DOHH2 (cell line): Measurements from ENCODE around the gene ARHGAP27.

Source experiments
- H3F3A ChIP-seq: fragments of 200-600 bp; sonication (generic), shearing (Covaris generic); 2 replicates; pipeline ENCODE4 v1.6.0; 2016; ENCODE audit warnings: antibody characterized with exemption, mild to moderate bottlenecking; ENCODE audit not compliant: control insufficient read depth, insufficient read depth
- H3K27ac ChIP-seq: fragments of 200-600 bp; sonication (generic); 2 replicates; pipeline ENCODE4 v1.5.1; 2014; ENCODE audit warnings: low read depth, mild to moderate bottlenecking, low read length, moderate library complexity
- H3K27me3 ChIP-seq: fragments of 200-600 bp; sonication (generic); 2 replicates; pipeline ENCODE4 v1.6.1; 2014; ENCODE audit warnings: mild to moderate bottlenecking, low read length, mixed read lengths; ENCODE audit not compliant: control insufficient read depth
- H3K36me3 ChIP-seq: fragments of 200-600 bp; sonication (generic); 2 replicates; pipeline ENCODE4 v1.6.1; 2014; ENCODE audit warnings: mild to moderate bottlenecking, low read length, moderate library complexity, mixed read lengths; ENCODE audit not compliant: control insufficient read depth
- H3K4me1 ChIP-seq: fragments of 200-600 bp; sonication (generic); 2 replicates; pipeline ENCODE4 v1.6.1; 2014; ENCODE audit warnings: mild to moderate bottlenecking, low read length, mixed read lengths; ENCODE audit not compliant: control insufficient read depth
- H3K4me2 ChIP-seq: fragments of 200-600 bp; sonication (generic); 2 replicates; pipeline ENCODE4 v1.6.0; 2014; ENCODE audit warnings: mild to moderate bottlenecking, low read length, moderate library complexity
- H3K4me3 ChIP-seq: fragments of 200-600 bp; sonication (generic); 2 replicates; pipeline ENCODE4 v1.5.1; 2014; ENCODE audit warnings: mild to moderate bottlenecking, low read length, mixed read lengths
- H3K79me2 ChIP-seq: fragments of 200-600 bp; sonication (generic); 2 replicates; pipeline ENCODE4 v1.6.1; 2014; ENCODE audit warnings: mild to moderate bottlenecking, low read length, mixed read lengths; ENCODE audit not compliant: control insufficient read depth
- H3K9me2 ChIP-seq: fragments of 200-600 bp; sonication (generic); replicated peaks from 2 replicates; pipeline ENCODE4 v1.6.1; 2014; ENCODE audit warnings: mild to moderate bottlenecking, low read length, mixed read lengths; ENCODE audit not compliant: control insufficient read depth
- H3K9me3 ChIP-seq: fragments of 200-600 bp; sonication (generic); 2 replicates; pipeline ENCODE4 v1.6.1; 2014; ENCODE audit warnings: antibody characterized with exemption, low read length, mixed read lengths; ENCODE audit not compliant: control insufficient read depth, insufficient read depth
- H4K20me1 ChIP-seq: fragments of 200-600 bp; sonication (generic); 2 replicates; pipeline ENCODE4 v1.6.0; 2014; ENCODE audit warnings: low read depth, mild to moderate bottlenecking, antibody characterized with exemption, low read length, moderate library complexity; ENCODE audit not compliant: control insufficient read depth, insufficient read depth
- CTCF ChIP-seq: fragments of 200-600 bp; sonication (generic); IDR thresholded peaks from one replicate; pipeline ENCODE4 v1.5.1; 2014; ENCODE audit warnings: antibody characterized with exemption, mild to moderate bottlenecking, low read depth, low read length; ENCODE audit not compliant: poor library complexity, severe bottlenecking
- EZH2phosphoT487 ChIP-seq: fragments of 200-600 bp; sonication (generic); IDR thresholded peaks from 2 replicates; pipeline ENCODE4 v1.6.1; 2017; ENCODE audit warnings: borderline replicate concordance, mild to moderate bottlenecking, antibody characterized with exemption, low read length, moderate library complexity, mixed read lengths

ARHGAP27 gene

GRCh38 chr17:45386178-45386577 is 46.5 kb downstream of the ARHGAP27 start:
- Histone ChIP-seq H4K20me1 (no peaks in the 10 kb centered on the region), H3K27me3 (peaks cover 36% of the 10 kb centered on the region), H3K79me2 (no peaks in the 10 kb centered on the region), H3K4me2 (no peak overlapping the region), H3K36me3 (no peaks in the 10 kb centered on the region), H3F3A (no peaks in the 10 kb centered on the region), H3K4me3 (no peak overlapping the region), H3K9me2 (no peaks in the 10 kb centered on the region), H3K4me1 (peaks cover 6% of the 10 kb centered on the region; the same call in 1 of the 2 replicates), H3K27ac (no peak overlapping the region), H3K9me3 (no peaks in the 10 kb centered on the region)
- TF ChIP-seq CTCF (no peak), EZH2phosphoT487 (no peak)

- no peak overlapping the region for H3K27ac ChIP-seq
Observed at GRCh38 chr17:45385331-45385997, 47.2 kb downstream of the ARHGAP27 start.

GRCh38 chr17:45384789-45385262 is 47.8 kb downstream of the ARHGAP27 start:
- H3K27ac ChIP-seq = no peak overlapping the region
- no peaks in the 10 kb centered on the region for H3K9me3 ChIP-seq
- H3K4me3 ChIP-seq = no peak overlapping the region
- no peak overlapping the region for H3K4me2 ChIP-seq
- 0 out of 2 replicates have a peak, but pooled peaks cover 6% of the 10 kb centered on the region for H3K4me1 ChIP-seq
- H3F3A ChIP-seq = no peaks in the 10 kb centered on the region
- H3K79me2 ChIP-seq = no peaks in the 10 kb centered on the region
- no peaks in the 10 kb centered on the region for H3K36me3 ChIP-seq
- TF ChIP-seq CTCF = no peak
- no peak for TF ChIP-seq EZH2phosphoT487
- no peaks in the 10 kb centered on the region for H4K20me1 ChIP-seq
- no peaks in the 10 kb centered on the region for H3K9me2 ChIP-seq
- H3K27me3 ChIP-seq = peaks cover 49% of the 10 kb centered on the region

More at GRCh38 chr17:45385331-45385997, 47.2 kb downstream of the ARHGAP27 start:
- H3K9me2 ChIP-seq = no peaks in the 10 kb centered on the region
- no peak overlapping the region; the same call in 1 of the 2 replicates for H3K4me2 ChIP-seq
- no peaks in the 10 kb centered on the region for H3K9me3 ChIP-seq
- H3K4me1 ChIP-seq = 0 out of 2 replicates have a peak, but pooled peaks cover 6% of the 10 kb centered on the region
- H3K27me3 ChIP-seq = peaks cover 44% of the 10 kb centered on the region
- TF ChIP-seq CTCF (peak; percentile 95), EZH2phosphoT487 (no peak)
- H4K20me1 ChIP-seq = no peaks in the 10 kb centered on the region
- H3K4me3 ChIP-seq = no peak overlapping the region
- H3F3A ChIP-seq = no peaks in the 10 kb centered on the region
- no peaks in the 10 kb centered on the region for H3K79me2 ChIP-seq
- H3K36me3 ChIP-seq = no peaks in the 10 kb centered on the region
